HepG2 (cell line): ENCODE measurements around the gene SNED1. TPM values are rescaled to one million over a fixed set of nuclear protein-coding genes. Genes with fewer than 3 reads are reported as not detected.

Experiments
- CBFB ChIP-seq: sonication (generic); formaldehyde crosslinking; IDR thresholded peaks from 2 replicates; pipeline ENCODE4 v1.4.0; 2020; ENCODE audit warnings: missing genetic modification reagents
- ELF1 ChIP-seq: sonication (generic); formaldehyde crosslinking; IDR thresholded peaks from 2 replicates; pipeline ENCODE4 v1.4.0; 2020; ENCODE audit warnings: missing genetic modification reagents
- GATA4 ChIP-seq: sonication (generic); IDR thresholded peaks from 2 replicates; pipeline ENCODE4 v1.6.1; 2016; ENCODE audit warnings: antibody characterized with exemption, low read depth, borderline replicate concordance
- GMEB2 ChIP-seq: IDR thresholded peaks from 2 replicates; pipeline ENCODE4 v1.6.1; 2016; ENCODE audit warnings: missing biosample characterization, missing genetic modification reagents, low read depth
- KAT7 ChIP-seq: IDR thresholded peaks from 2 replicates; pipeline ENCODE4 v1.6.1; 2018; ENCODE audit warnings: borderline replicate concordance, missing compliant biosample characterization
- PAXIP1 ChIP-seq: sonication (generic); formaldehyde crosslinking; conservative IDR thresholded peaks from 2 replicates; pipeline ENCODE4 v1.4.0; 2020; ENCODE audit warnings: mild to moderate bottlenecking, missing genetic modification reagents, moderate library complexity
- ZFP91 ChIP-seq: sonication (generic); formaldehyde crosslinking; IDR thresholded peaks from 2 replicates; pipeline ENCODE4 v1.9.0; 2022; ENCODE audit warnings: missing genetic modification reagents, mild to moderate bottlenecking, borderline replicate concordance
- ZNF230 ChIP-seq: sonication (generic); formaldehyde crosslinking; IDR thresholded peaks from 2 replicates; pipeline ENCODE4 v1.4.0; 2020; ENCODE audit warnings: mild to moderate bottlenecking, missing genetic modification reagents
- ZNF546 ChIP-seq: sonication (generic); formaldehyde crosslinking; conservative IDR thresholded peaks from 2 replicates; pipeline ENCODE4 v1.8.1; 2023; ENCODE audit warnings: mild to moderate bottlenecking, missing genetic modification reagents
- ZNF547 ChIP-seq: sonication (generic); formaldehyde crosslinking; IDR thresholded peaks from 2 replicates; pipeline ENCODE4 v1.5.1; 2020; ENCODE audit warnings: mild to moderate bottlenecking, missing genetic modification reagents
- ZNF768 ChIP-seq: sonication (generic); formaldehyde crosslinking; IDR thresholded peaks from 2 replicates; pipeline ENCODE4 v1.4.0; 2020; ENCODE audit warnings: missing genetic modification reagents
- polyA plus RNA-seq, 8 experiments: library from polyadenylated mRNA; depleted of rRNA in 3 of 8; stranded (reverse) in 7 of 8; unstranded in 1 of 8; fragments of >200 nt; fragmentation: Illumina TruSeq in 4 of 8; extraction: Trizol in 4 of 8; gene quantifications; 2 replicates each; pipeline versions ENCODE4 v1.2.1 to v1.2.3, GENCODE V29; 2011 to 2016; ENCODE audit warnings: low read depth in 4 of 8, missing spikeins in 1 of 8, mixed read lengths in 1 of 8; ENCODE audit not compliant: insufficient read depth in 1 of 8
- total RNA-seq, 5 experiments: library from RNA; depleted of rRNA; stranded (reverse); fragments of >200 nt; fragmentation: Illumina TruSeq; extraction: Trizol; gene quantifications; 2 replicates each; pipeline ENCODE4 v1.2.3, GENCODE V29; 2016; ENCODE audit warnings: low read depth in 1 of 5

The SNED1 gene
- total and polyA plus RNA-seq, 2 of the 13 experiments (the other 11 are each of a cell fraction or from before 2014, with no cell fraction given) = 0.15 to 0.65 TPM

GRCh38 chr2:240965905-240966456, 32.4 kb upstream of the SNED1 start (continued):
- TF ChIP-seq GMEB2 (CRISPR knock-in tag) (no peak), CBFB (CRISPR knock-in tag) (no peak), ELF1 (CRISPR knock-in tag) (no peak), ZNF768 (CRISPR knock-in tag) (no peak), ZNF547 (CRISPR knock-in tag) (0 out of 2 replicates have a peak, but pooled peaks have one; percentile 58), ZFP91 (CRISPR knock-in tag) (0 out of 2 replicates have a peak, but pooled peaks have one; percentile 11), GATA4 (no peak), PAXIP1 (CRISPR knock-in tag) (peak; percentile 47; the same call in 1 of the 2 replicates), ZNF546 (CRISPR knock-in tag) (no peak), ZNF230 (CRISPR knock-in tag) (0 out of 2 replicates have a peak, but pooled peaks have one; percentile 61), KAT7 (no peak)
